PC-9 (cell line): ENCODE data around the gene EPS8L2. TPM values are rescaled to one million over a fixed set of nuclear protein-coding genes. Genes with fewer than 3 reads are reported as not detected.

Experiments used
- BruUV-seq: library from RNA; stranded (reverse); fragments of 400-500 nt; replicated peaks from 2 replicates; lab custom pipeline; 2021; lab: Mats Ljungman, UMichigan
- CTCF ChIA-PET: fragments of 300-600 bp; sonication (Branson Sonifier 250); formaldehyde crosslinking; loops from one replicate; lab custom pipeline; 2022; ENCODE audit warnings: antibody characterized with exemption; lab: Charles Lee
- POLR2A ChIA-PET: fragments of 300-600 bp; sonication (Branson Sonifier 250); formaldehyde crosslinking; loops from one replicate; lab custom pipeline; 2022; ENCODE audit warnings: antibody characterized with exemption; ENCODE audit not compliant: unreplicated experiment; lab: Charles Lee
- DNase-seq, 2 experiments: peaks; one replicate each; pipeline versions ENCODE4 v3.0.0 to v3.0.0-alpha.2; 2015 to 2022; ENCODE audit warnings: mixed read lengths in 1 of 2
- H2AFZ ChIP-seq: fragments of 200-600 bp; sonication (generic); 2 replicates; pipeline ENCODE4 v1.8.1; 2017; ENCODE audit warnings: antibody characterized with exemption
- H3F3A ChIP-seq: fragments of 200-600 bp; sonication (generic); 2 replicates; pipeline ENCODE4 v1.8.1; 2017; ENCODE audit warnings: antibody characterized with exemption, mild to moderate bottlenecking, low read depth; ENCODE audit not compliant: insufficient read depth
- H3K27ac ChIP-seq: fragments of 200-600 bp; sonication (generic); 2 replicates; pipeline ENCODE4 v1.6.1; 2016; ENCODE audit warnings: mixed run types
- H3K27me3 ChIP-seq: fragments of 200-600 bp; sonication (generic); 2 replicates; pipeline ENCODE4 v1.6.1; 2016; ENCODE audit warnings: low read depth, mixed run types; ENCODE audit not compliant: insufficient read depth
- H3K36me3 ChIP-seq: fragments of 200-600 bp; sonication (generic); 2 replicates; pipeline ENCODE4 v1.6.1; 2016; ENCODE audit warnings: low read depth, mixed run types
- H3K4me1 ChIP-seq: fragments of 200-600 bp; sonication (generic); replicated peaks from 2 replicates; pipeline ENCODE4 v1.6.1; 2016; ENCODE audit warnings: mixed run types; ENCODE audit not compliant: insufficient read depth
- H3K4me2 ChIP-seq: fragments of 200-600 bp; sonication (generic); 2 replicates; pipeline ENCODE4 v1.6.1; 2017; ENCODE audit warnings: mixed run types
- H3K4me3 ChIP-seq: fragments of 200-600 bp; sonication (generic); 2 replicates; pipeline ENCODE4 v1.6.1; 2016; ENCODE audit warnings: mixed run types
- H3K79me2 ChIP-seq: fragments of 200-600 bp; sonication (generic); 2 replicates; pipeline ENCODE4 v1.6.1; 2017; ENCODE audit warnings: low read depth, mixed run types
- H3K9me2 ChIP-seq: fragments of 200-600 bp; sonication (generic); 2 replicates; pipeline ENCODE4 v1.8.1; 2017; ENCODE audit warnings: mild to moderate bottlenecking; ENCODE audit not compliant: insufficient read depth
- H3K9me3 ChIP-seq: fragments of 200-600 bp; sonication (generic); 2 replicates; pipeline ENCODE4 v1.8.1; 2016; ENCODE audit warnings: low read depth; ENCODE audit not compliant: insufficient read depth
- H4K20me1 ChIP-seq: fragments of 200-600 bp; sonication (generic); 2 replicates; pipeline ENCODE4 v1.8.1; 2017; ENCODE audit not compliant: insufficient read depth
- CTCF ChIP-seq: fragments of 200-600 bp; sonication (generic); conservative IDR thresholded peaks from 2 replicates; pipeline ENCODE4 v1.6.1; 2017; ENCODE audit warnings: mixed run types, antibody characterized with exemption, mild to moderate bottlenecking, moderate library complexity
- EZH2 ChIP-seq: fragments of 200-600 bp; sonication (generic); IDR thresholded peaks from 2 replicates; pipeline ENCODE4 v1.8.0; 2017; ENCODE audit warnings: antibody characterized with exemption, low read depth
- intact Hi-C: fragments of 100-400 bp; cut with micrococcal nuclease; formaldehyde crosslinking; loops from one replicate; pipeline ENCODE4 v1.10.0; 2022; ENCODE audit not compliant: unreplicated experiment
- total RNA-seq: library from RNA; stranded (reverse); gene quantifications from 2 replicates; pipeline ENCODE4 v1.2.3, GENCODE V29; 2021

The EPS8L2 gene
- total RNA-seq, 1 experiment from 2014 or later = 229 TPM

- ChIA-PET POLR2A (interaction anchor here (0.6 to 1.0 kb wide), 4 partner anchors 10 to 51 kb away, joined by 3 to 8 read pairs (median 6); no protein-coding TSS in a partner anchor), CTCF (no interaction called here)
- 0 out of 2 replicates have a peak overlapping the region, but pooled peaks have one; percentile 27 for H2AFZ ChIP-seq
- no peaks in the 10 kb centered on the region for H3K36me3 ChIP-seq
- peaks cover 17% of the 10 kb centered on the region for H3K4me1 ChIP-seq
- peaks cover 33% of the 10 kb centered on the region for H3K79me2 ChIP-seq
- intact Hi-C loops = loop anchor here (2.0 kb wide), 1 partner anchor 40 kb away; the partner anchor contains the start of gene TALDO1
- DNase-seq = peak in 1 of 2 experiments; percentile 40
- no TSS peak for BruUV-seq
- no peaks in the 10 kb centered on the region; the same call in 1 of the 2 replicates for H4K20me1 ChIP-seq
- no peak for TF ChIP-seq EZH2
- TF ChIP-seq CTCF = 0 out of 2 replicates have a peak, but pooled peaks have one; percentile 25
- H3K27me3 ChIP-seq = no peaks in the 10 kb centered on the region
- H3F3A ChIP-seq = peaks cover 14% of the 10 kb centered on the region; the same call in 1 of the 2 replicates
- H3K27ac ChIP-seq = peak overlapping the region; percentile 81
- peak overlapping the region; percentile 93 for H3K4me2 ChIP-seq
- no peaks in the 10 kb centered on the region for H3K9me3 ChIP-seq
- H3K4me3 ChIP-seq = peak overlapping the region; percentile 84
- no peaks in the 10 kb centered on the region for H3K9me2 ChIP-seq
Measured at GRCh38 chr11:706439-706956, 467 bp downstream of the EPS8L2 start.

- DNase-seq = peak; percentile 81
- H3K9me3 ChIP-seq = no peaks in the 10 kb centered on the region
- peak overlapping the region; percentile 93 for H3K4me2 ChIP-seq
- peaks cover 14% of the 10 kb centered on the region; the same call in 1 of the 2 replicates for H3F3A ChIP-seq
- H4K20me1 ChIP-seq = no peaks in the 10 kb centered on the region; the same call in 1 of the 2 replicates
- H3K79me2 ChIP-seq = peaks cover 33% of the 10 kb centered on the region
- BruUV-seq = TSS peak; percentile 35
- ChIA-PET CTCF (no interaction called here), POLR2A (interaction anchor here (0.6 to 1.0 kb wide), 5 partner anchors 19 to 143 kb away, joined by 3 to 8 read pairs (median 4); no protein-coding TSS in a partner anchor)
- no peaks in the 10 kb centered on the region for H3K9me2 ChIP-seq
- TF ChIP-seq CTCF (no peak), EZH2 (no peak)
- no peaks in the 10 kb centered on the region for H3K27me3 ChIP-seq
- no peaks in the 10 kb centered on the region for H3K36me3 ChIP-seq
- H3K4me1 ChIP-seq = peaks cover 17% of the 10 kb centered on the region
- 0 out of 2 replicates have a peak overlapping the region, but pooled peaks have one; percentile 27 for H2AFZ ChIP-seq
- H3K27ac ChIP-seq = peak overlapping the region; percentile 81
- intact Hi-C loops = loop anchor here (1.0 to 2.0 kb wide), 4 partner anchors 9 to 55 kb away; partner anchors contain the start of gene TALDO1
- peak overlapping the region; percentile 84 for H3K4me3 ChIP-seq
Measured at GRCh38 chr11:706957-707816, 1.2 kb downstream of the EPS8L2 start.

GRCh38 chr11:707817-708420, 1.9 kb downstream of the EPS8L2 start:
- TF ChIP-seq CTCF (no peak), EZH2 (no peak)
- H3K4me2 ChIP-seq = peak overlapping the region; percentile 93
- no peak overlapping the region for H2AFZ ChIP-seq
- peaks cover 33% of the 10 kb centered on the region for H3K79me2 ChIP-seq
- H3K36me3 ChIP-seq = no peaks in the 10 kb centered on the region
- no peaks in the 10 kb centered on the region for H3K9me3 ChIP-seq
- peaks cover 3% of the 10 kb centered on the region; the same call in 1 of the 2 replicates for H4K20me1 ChIP-seq
- peaks cover 14% of the 10 kb centered on the region; the same call in 1 of the 2 replicates for H3F3A ChIP-seq
- BruUV-seq = no TSS peak
- H3K4me3 ChIP-seq = peak overlapping the region; percentile 84
- H3K4me1 ChIP-seq = peaks cover 17% of the 10 kb centered on the region
- H3K27ac ChIP-seq = peak overlapping the region; percentile 81
- intact Hi-C loops = loop anchor here (1.0 to 2.0 kb wide), 4 partner anchors 10 to 54 kb away; partner anchors contain the start of gene TALDO1
- POLR2A ChIA-PET = interaction anchor here (0.7 to 1.0 kb wide), 2 partner anchors 20 to 144 kb away, joined by 3 to 5 read pairs; no protein-coding TSS in a partner anchor
- peak; percentile 86 to 88 for DNase-seq
- CTCF ChIA-PET = no interaction called here
- H3K9me2 ChIP-seq = no peaks in the 10 kb centered on the region
- no peaks in the 10 kb centered on the region for H3K27me3 ChIP-seq
